A673 (cell line): ENCODE data around the gene ITGB8.

Experiments used
- CTCF ChIP-seq: fragments of 300-800, 200-600 bp; sonication (generic); conservative IDR thresholded peaks from 2 replicates; pipeline ENCODE4 v1.5.1; 2017; ENCODE audit warnings: low read depth, mild to moderate bottlenecking, antibody characterized with exemption, low read length, moderate library complexity, mixed read lengths
- EZH2 ChIP-seq: fragments of 200-600 bp; sonication (generic); IDR thresholded peaks from 2 replicates; pipeline ENCODE4 v1.6.1; 2017; ENCODE audit warnings: borderline replicate concordance, low read depth, mild to moderate bottlenecking, mixed read lengths, antibody characterized with exemption, low read length; ENCODE audit not compliant: poor library complexity, severe bottlenecking

DNA sequence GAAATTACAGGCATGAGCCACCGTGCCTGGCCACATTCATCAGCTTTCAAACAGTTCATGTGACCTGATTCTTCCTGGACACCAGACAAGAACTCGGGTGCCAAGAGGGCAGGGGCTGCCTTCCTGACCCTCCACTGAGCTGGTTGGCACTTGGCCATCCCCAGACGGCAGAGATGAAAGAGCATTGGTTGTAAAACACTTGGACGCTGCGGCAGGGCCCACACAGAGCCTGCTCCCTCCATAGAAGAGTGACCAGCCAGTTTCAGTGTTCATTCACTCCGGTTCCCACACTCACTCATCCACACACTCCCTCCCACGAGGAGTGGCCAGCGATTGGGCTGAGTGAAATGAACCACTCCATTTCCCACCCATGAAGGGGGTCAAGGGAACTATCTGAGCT is 112.3 kb downstream of the ITGB8 start:
- TF ChIP-seq CTCF (no peak), EZH2 (no peak)
